ENCODE data around the gene AFF1.
"Not testable (repeated sequence)": the region's sequence is repeated elsewhere in the genome, so short reads cannot be mapped to it uniquely, and the experiment has no call there.

AFF1 gene

GRCh38 chr4:87012265-87012953 lies 77.6 kb downstream of the AFF1 start:
- no peak for DNase-seq

GRCh38 chr4:87012954-87013308 lies 78.1 kb downstream of the AFF1 start:
- DNase-seq, result not testable (repeated sequence)

- DNase-seq, result no peak
Measured at GRCh38 chr4:87014284-87014782, 79.5 kb downstream of the AFF1 start.

GRCh38 chr4:87015416-87015815 lies 80.6 kb downstream of the AFF1 start:
- peak; percentile 7 for DNase-seq

- DNase-seq, result no peak
Measured at GRCh38 chr4:87017580-87018342, 83.0 kb downstream of the AFF1 start.

- no peak for DNase-seq
Measured at GRCh38 chr4:87018753-87019152, 83.9 kb downstream of the AFF1 start.

GRCh38 chr4:87019246-87019791 lies 84.5 kb downstream of the AFF1 start:
- no peak for DNase-seq

- DNase-seq, result no peak
Measured at GRCh38 chr4:87019898-87020297, 85.1 kb downstream of the AFF1 start.

- DNase-seq, result no peak
Measured at GRCh38 chr4:87024201-87024600, 89.4 kb downstream of the AFF1 start.

- no peak for DNase-seq
Measured at GRCh38 chr4:87025023-87025613, 90.3 kb downstream of the AFF1 start.

GRCh38 chr4:87025614-87026041 lies 90.8 kb downstream of the AFF1 start:
- no peak for DNase-seq

GRCh38 chr4:87026800-87027495 lies 92.1 kb downstream of the AFF1 start:
- peak; percentile 70 for DNase-seq

GRCh38 chr4:87029356-87029755 lies 94.5 kb downstream of the AFF1 start:
- no peak for DNase-seq

- DNase-seq, result no peak
Measured at GRCh38 chr4:87030124-87030523, 95.3 kb downstream of the AFF1 start.

GRCh38 chr4:87030755-87031441 lies 96.1 kb downstream of the AFF1 start:
- no peak for DNase-seq

- DNase-seq, result no peak
Measured at GRCh38 chr4:87031920-87032319, 97.1 kb downstream of the AFF1 start.

- DNase-seq, result no peak
Measured at GRCh38 chr4:87032884-87033533, 98.2 kb downstream of the AFF1 start.

GRCh38 chr4:87033902-87034301 lies 99.1 kb downstream of the AFF1 start:
- no peak for DNase-seq

- no peak for DNase-seq
Measured at GRCh38 chr4:87034527-87034926, 99.7 kb downstream of the AFF1 start.

GRCh38 chr4:87035881-87036509 lies 101.2 kb downstream of the AFF1 start:
- DNase-seq, result no peak

- no peak for DNase-seq
Measured at GRCh38 chr4:87036713-87037112, 101.9 kb downstream of the AFF1 start.

All from RPMI8226 (cell line).